ENCODE measurements around the gene AFF3.
"Not testable (repeated sequence)": the region's sequence is repeated elsewhere in the genome, so short reads cannot be mapped to it uniquely, and the experiment has no call there.

AFF3 gene

GRCh38 chr2:100143286-100143685 is 896 bp upstream of the AFF3 start:
- no peak for DNase-seq

- no peak for DNase-seq
These were observed 484 bp downstream of the AFF3 start for GRCh38 chr2:100141906-100142305.

- DNase-seq, result no peak
These were observed 1.8 kb downstream of the AFF3 start for GRCh38 chr2:100140582-100140981.

- DNase-seq, result no peak
These were observed 4.4 kb downstream of the AFF3 start for GRCh38 chr2:100137866-100138570.

- DNase-seq, result no peak
These were observed 5.1 kb downstream of the AFF3 start for GRCh38 chr2:100137318-100137717.

GRCh38 chr2:100136310-100136709 is 6.1 kb downstream of the AFF3 start:
- DNase-seq, result no peak

- no peak for DNase-seq
These were observed 7.0 kb downstream of the AFF3 start for GRCh38 chr2:100135415-100135814.

GRCh38 chr2:100130595-100131391 is 11.6 kb downstream of the AFF3 start:
- no peak for DNase-seq

- DNase-seq, result no peak
These were observed 15.4 kb downstream of the AFF3 start for GRCh38 chr2:100126897-100127401.

- DNase-seq, result no peak
These were observed 16.2 kb downstream of the AFF3 start for GRCh38 chr2:100126201-100126600.

GRCh38 chr2:100125626-100126025 is 16.8 kb downstream of the AFF3 start:
- DNase-seq, result no peak

GRCh38 chr2:100124761-100125160 is 17.6 kb downstream of the AFF3 start:
- DNase-seq, result no peak

- no peak for DNase-seq
These were observed 21.2 kb downstream of the AFF3 start for GRCh38 chr2:100121124-100121718.

GRCh38 chr2:100119235-100119634 is 23.2 kb downstream of the AFF3 start:
- DNase-seq, result no peak

- DNase-seq, result no peak
These were observed 28.4 kb downstream of the AFF3 start for GRCh38 chr2:100113990-100114433.

GRCh38 chr2:100110614-100111000 is 31.8 kb downstream of the AFF3 start:
- DNase-seq, result no peak

GRCh38 chr2:100109986-100110613 is 32.3 kb downstream of the AFF3 start:
- no peak for DNase-seq

- DNase-seq, result not testable (repeated sequence)
These were observed 33.8 kb downstream of the AFF3 start for GRCh38 chr2:100108648-100109020.

GRCh38 chr2:100107906-100108647 is 34.3 kb downstream of the AFF3 start:
- DNase-seq, result no peak

GRCh38 chr2:100107440-100107839 is 35.0 kb downstream of the AFF3 start:
- DNase-seq, result no peak

- DNase-seq, result no peak
These were observed 35.9 kb downstream of the AFF3 start for GRCh38 chr2:100106460-100106859.

- DNase-seq, result no peak
These were observed 36.7 kb downstream of the AFF3 start for GRCh38 chr2:100105678-100106054.
